HG03066 (cell line): ENCODE results near the gene CRYGB.
"Not testable (repeated sequence)": the region's sequence is repeated elsewhere in the genome, so short reads cannot be mapped to it uniquely, and the experiment has no call there.

Source experiments
- ATAC-seq: cut with Tn5 transposase; IDR thresholded peaks from one replicate; pipeline ENCODE4 v1.9.1; 2021; ENCODE audit warnings: low read depth; ENCODE audit not compliant: unreplicated experiment

Gene CRYGB

DNA sequence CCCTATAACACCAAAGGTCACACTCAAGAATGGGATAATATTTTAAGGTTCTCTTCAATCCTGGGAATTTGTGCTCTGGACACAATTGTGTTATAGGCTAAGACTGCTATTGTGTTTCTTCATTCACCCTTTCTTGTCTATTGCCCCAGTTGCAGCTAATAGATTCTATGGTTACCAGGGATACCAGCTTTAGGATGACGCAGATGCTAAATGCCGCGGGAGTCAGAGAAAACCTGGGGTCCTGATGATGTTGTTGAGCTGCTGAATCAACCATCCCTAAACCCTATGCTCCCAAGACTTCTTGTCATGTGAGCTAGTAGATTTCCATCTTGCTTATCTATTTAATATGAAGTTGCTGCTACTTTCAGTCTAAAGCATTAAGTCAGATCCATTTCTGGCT is 27.0 kb downstream of the CRYGB start:
- ATAC-seq: no peak

DNA sequence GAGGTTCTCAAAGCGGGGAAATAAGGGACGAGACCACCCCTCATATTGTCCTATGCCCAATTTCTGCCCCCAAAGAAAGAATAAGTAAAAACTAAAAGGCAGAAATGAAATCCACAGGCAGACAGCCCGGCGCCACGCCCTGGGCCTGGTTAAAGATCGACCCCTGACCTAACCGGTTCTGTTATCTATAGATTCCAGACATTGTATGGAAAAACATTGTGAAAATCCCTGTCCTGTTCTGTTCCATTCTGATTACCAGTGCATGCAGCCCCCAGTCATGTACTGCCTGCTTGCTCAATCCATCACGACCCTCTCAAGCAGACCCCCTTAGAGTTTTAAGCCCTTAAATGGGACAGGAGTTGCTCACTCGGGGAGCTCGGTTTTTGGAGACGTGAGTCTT is 28.6 kb downstream of the CRYGB start:
- ATAC-seq: not testable (repeated sequence)

DNA sequence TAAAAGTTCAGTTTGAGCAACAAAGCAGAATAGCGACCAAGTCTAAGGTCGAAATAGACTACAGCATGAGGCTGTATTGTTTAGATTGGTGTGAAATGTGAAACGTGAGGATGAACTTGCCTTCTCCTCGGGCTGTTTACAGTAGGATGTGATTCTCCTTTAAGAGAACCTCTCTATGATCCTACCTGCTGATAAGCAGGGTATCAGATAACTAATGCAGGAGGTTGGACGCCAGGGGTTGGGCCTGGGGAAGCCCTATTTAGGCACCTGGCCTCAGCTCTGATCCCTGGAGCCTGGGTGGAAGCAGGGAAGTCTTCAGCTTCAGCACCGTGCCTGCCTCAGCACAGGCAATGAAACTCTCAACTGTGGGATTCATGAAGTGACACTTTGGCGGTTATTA is 33.0 kb downstream of the CRYGB start:
- no peak for ATAC-seq

DNA sequence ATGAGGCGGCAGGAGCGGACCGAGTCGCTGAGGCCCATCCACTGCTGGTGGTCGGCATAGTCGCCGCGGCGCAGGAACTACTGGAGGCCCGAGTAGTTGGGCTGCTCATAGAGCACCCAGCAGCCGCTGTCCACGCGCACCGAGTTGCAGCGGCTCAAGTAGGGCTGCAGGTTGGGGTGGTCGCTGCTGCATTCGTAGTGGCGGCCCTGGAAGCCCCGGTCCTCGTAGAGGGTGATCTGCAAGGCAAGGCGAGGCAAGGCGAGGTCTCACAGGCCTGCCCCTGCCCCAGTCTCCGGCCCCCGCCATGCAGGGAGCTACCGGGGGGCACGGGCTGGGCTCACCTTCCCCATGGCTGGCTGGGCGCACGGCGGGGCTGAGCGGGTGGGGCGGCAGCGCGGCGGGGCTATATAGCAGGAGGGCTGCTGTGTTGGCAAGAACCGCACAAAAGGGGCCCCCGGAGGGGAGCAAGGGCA is 33.6 kb downstream of the CRYGB start:
- ATAC-seq: not testable (repeated sequence)

DNA sequence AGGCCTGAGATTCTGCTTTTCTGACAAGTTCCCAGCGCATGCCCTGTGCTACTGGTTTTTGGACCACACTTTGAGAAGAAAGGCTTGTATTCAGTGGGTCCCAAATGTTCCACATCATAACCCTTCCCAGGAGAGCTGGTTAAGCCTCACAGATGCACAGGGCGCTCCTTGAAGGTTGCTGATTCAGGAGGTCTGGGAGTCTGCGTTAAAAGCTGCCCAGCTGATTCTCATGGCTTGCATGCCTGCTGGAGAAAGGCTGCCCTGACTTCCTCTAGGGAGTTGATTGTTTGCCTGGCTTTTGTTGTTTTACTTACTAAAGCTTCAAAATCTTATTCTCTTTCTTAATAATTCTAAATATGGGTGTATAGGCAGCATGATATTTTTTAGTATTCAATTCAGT is 42.3 kb downstream of the CRYGB start:
- no peak for ATAC-seq

DNA sequence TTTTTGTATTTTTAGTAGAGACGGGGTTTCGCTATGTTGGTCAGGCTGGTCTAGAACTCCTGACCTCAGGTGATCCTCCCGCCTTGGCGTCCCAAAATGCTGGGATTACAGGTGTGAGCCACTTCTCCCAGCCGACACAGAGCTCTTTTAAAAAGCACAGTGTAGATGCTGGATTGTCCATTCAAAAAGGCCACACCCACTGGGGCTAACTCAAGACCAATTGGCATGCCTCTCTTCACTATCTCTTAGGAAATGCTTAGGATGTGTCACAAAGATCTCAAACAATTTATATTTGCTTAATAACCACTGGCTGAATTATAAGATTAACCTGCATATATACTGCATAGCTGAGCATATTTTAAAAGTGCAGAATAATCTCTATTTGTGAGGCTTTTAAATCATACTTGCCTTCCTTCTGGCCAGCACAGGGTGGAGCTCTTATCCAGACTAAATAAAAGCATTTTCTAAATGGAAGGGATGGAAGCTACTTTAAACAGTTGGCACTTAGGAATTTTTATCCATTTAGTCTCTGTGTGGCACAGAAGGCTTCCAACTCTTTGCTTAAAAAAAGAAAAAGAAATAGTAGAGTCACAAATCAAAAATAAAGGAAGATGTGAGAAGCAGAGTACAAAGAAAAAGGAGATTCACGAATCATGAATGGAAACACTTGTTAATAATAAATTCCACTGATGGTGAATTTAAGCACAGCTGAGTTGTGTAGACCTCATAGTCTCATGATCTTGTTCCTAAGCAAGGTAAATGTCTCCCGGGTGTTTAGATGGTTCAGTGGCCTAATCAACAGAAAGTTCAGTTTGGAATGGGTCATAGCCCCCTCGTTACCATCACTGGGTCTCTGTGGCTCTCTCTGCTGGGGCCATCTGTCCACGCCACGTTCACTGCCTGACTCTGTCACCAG is 44.0 kb downstream of the CRYGB start:
- no peak for ATAC-seq

DNA sequence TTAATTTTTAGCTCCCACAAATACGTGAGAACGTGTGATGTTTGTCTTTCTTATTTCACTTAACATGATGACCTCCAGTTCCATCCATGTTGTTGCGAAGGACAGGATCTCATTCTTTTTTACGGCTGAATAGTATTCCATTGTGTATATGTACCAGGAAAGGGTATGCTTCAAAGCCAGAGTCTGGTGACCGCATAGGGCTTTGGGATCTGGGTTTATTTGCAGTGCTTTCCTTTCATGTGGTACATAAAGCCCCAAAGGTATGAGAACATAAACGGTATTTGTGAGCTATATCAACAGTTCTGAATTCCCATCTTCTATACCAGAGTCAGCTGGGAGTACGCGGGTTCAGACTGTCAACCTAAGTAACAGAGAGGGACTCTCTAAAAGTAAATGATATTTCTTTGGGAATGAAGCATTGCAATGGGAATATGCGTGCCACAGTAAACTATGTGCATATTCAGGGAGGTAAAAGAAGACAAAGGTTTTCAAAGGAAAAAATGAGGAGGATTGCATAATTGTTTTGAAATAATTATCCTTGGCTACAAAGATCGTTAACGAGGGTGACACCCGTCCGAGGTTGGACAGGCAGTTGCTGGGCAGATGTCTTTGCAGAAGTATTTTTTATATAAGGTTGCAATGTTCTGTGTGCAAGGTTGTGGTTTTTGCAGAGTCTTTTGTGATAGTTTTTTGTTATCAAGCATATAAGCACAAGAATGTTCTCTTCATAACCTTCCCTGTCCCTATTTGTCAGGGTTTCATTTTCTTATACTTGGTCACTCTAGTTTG is 46.1 kb downstream of the CRYGB start:
- ATAC-seq: no peak

DNA sequence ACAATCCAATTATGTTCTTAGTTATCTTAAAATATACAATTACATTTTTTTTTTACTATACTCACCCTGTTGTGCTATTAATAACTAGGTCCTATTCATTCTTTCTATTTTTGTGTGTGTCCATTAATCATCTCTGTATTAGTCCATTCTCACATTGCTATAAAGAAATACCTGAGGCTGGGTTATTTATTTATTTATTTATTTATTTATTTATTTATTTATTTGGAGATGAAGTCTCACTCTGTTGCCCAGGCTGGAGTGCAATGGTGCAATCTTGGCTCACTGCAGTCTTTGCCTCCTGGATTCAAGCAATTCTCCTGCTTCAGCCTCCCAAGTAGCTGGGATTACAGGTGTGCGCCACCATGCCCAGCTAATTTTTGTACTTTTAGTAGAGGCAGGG is 47.3 kb downstream of the CRYGB start:
- ATAC-seq: not testable (repeated sequence)

DNA sequence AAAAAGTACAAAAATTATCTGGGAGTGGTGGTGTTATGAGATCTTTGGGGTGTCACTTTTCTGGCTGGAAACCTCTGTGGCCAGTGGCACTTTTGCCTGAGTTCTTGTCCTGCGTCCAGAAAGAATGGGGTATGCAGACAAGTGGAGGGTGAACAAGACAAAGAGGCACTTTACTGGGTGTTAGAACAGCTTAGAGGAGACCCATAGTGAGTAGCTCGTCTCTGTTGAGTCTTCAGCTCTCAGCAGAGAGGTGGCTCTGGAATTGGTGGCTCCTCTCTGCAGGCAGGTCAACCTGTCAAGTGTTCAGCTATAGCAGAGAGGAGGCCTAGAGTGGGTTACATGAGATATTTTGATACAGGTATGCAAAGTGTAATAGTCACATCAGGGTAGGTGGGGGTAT is 47.7 kb downstream of the CRYGB start:
- ATAC-seq: no peak

DNA sequence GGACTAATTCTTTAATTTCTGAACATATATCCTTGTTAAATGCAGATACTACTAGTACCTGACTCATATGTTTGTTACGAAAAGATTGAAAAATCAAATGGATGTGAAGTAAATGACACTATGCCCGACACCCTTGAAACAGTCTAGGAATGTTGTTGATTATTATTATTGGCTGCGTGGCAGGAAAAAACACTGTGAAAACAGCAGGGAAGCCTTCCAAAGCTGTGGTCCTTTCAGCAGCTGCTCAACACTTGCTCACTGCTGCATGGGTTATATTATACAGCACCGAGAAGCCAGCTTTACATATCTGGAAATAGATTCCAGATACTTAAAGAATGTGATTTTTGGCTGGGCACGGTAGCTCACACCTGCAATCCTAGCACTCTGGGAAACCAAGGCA is 48.2 kb downstream of the CRYGB start:
- no peak for ATAC-seq

DNA sequence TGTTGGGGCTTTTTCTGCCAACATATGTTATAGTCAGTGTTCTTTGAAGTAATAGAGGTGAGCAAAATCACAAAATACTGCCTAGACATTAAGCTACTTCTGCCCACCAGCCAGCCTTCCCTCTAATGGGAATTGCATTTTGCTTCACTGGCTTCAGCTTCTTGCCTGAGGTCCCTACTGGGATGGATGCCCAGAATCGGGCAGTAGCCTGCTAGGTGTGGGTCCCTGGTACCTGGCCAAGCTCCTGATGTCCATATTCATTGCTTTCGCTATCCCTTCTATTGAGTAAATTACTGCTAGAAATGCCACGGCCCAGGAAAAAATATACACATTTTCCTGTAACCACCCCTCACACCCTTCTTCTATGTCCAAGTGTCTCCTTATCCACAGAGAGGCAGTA is 48.6 kb downstream of the CRYGB start:
- ATAC-seq: no peak

DNA sequence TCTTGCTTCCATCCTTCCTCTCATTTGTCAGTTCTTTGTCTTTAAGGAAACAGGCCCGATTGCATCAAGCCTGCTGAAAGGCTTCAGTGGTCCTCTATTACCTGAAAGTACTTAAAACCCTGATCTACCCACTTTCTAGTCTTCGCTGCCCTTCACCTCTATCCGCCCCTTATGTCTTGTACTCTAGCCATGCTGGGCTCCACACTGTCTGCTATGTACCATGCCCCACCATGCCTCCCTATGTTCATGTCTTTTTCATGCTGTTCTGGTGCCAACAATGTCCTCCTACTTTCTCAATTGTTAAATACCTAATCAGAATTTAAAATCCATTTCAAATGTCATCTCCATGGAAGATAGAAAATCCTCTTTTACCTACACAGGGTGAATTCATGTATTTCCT is 49.9 kb downstream of the CRYGB start:
- no peak for ATAC-seq

DNA sequence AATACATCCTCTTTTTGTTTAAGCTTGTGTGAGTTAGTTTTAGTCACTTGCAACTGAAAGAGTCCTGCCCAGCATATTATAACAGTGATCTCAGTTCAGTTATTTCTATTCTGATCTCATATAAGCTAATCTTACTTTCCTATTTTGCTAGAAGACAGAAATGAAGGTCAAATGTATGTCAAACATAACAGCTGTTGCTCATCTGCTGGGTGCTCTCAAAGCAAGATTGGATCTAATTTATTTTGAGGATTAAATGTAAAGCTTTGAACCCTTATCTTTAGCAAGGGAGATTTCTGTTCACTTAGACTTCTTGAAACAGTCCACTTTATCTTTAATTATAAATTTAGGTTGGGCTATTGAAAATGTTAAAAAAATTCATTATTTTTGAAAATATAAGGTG is 52.8 kb downstream of the CRYGB start:
- no peak for ATAC-seq
